IMR-90 (cell line): ENCODE measurements around the gene MGLL. TPM values are rescaled to one million over a fixed set of nuclear protein-coding genes. Genes with fewer than 3 reads are reported as not detected.

Source experiments
- ATAC-seq: fragments of 200-7000 bp; cut with Tn5 transposase; 2 replicates; pipeline ENCODE4 v1.9.1; 2020; ENCODE audit warnings: low read depth, mild to moderate bottlenecking, moderate library complexity
- BruUV-seq: library from RNA; stranded (reverse); fragments of 400-500 nt; replicated peaks from 2 replicates; lab custom pipeline; 2021; lab: Mats Ljungman, UMichigan
- CTCF ChIA-PET: fragments of 300-600 bp; formaldehyde crosslinking; extraction: SDS; loops from one replicate; lab custom pipeline; 2021; ENCODE audit warnings: antibody characterized with exemption; lab: Yijun Ruan, JAX
- POLR2A ChIA-PET: fragments of 300-600 bp; sonication (Branson Sonifier 250); formaldehyde crosslinking; loops from one replicate; lab custom pipeline; 2022; ENCODE audit warnings: antibody characterized with exemption; ENCODE audit not compliant: unreplicated experiment; lab: Charles Lee
- DNase-seq: peaks from one replicate; pipeline ENCODE4 v3.0.0; 2013
- H2AFZ ChIP-seq: replicated peaks from 2 replicates; pipeline ENCODE3; 2013; ENCODE audit warnings: low read length, mild to moderate bottlenecking; ENCODE audit not compliant: poor library complexity
- H2AK5ac ChIP-seq: 2 replicates; pipeline ENCODE4 v1.6.1; 2013; ENCODE audit warnings: low read depth, low read length, inconsistent platforms
- H2AK9ac ChIP-seq: replicated peaks from 2 replicates; pipeline ENCODE3; 2013; ENCODE audit warnings: mild to moderate bottlenecking, low read depth, low read length, moderate library complexity; ENCODE audit not compliant: poor library complexity
- H2BK120ac ChIP-seq: 2 replicates; pipeline ENCODE4 v1.6.1; 2013; ENCODE audit warnings: low read depth, low read length, inconsistent platforms
- H2BK15ac ChIP-seq: 3 replicates; pipeline ENCODE4 v1.6.1; 2013; ENCODE audit warnings: low read depth, low read length, inconsistent platforms
- H2BK20ac ChIP-seq: 2 replicates; pipeline ENCODE4 v1.6.1; 2013; ENCODE audit warnings: low read depth, mild to moderate bottlenecking, inconsistent platforms, low read length, moderate library complexity
- H2BK5ac ChIP-seq: 2 replicates; pipeline ENCODE4 v1.6.1; 2013; ENCODE audit warnings: mild to moderate bottlenecking, low read depth, low read length, inconsistent platforms; ENCODE audit not compliant: poor library complexity, severe bottlenecking
- H3K14ac ChIP-seq: replicated peaks from 2 replicates; pipeline ENCODE4 v1.6.1; 2013; ENCODE audit warnings: low read depth, low read length, inconsistent platforms
- H3K18ac ChIP-seq: 2 replicates; pipeline ENCODE4 v1.6.1; 2013; ENCODE audit warnings: low read depth, low read length, control low read depth
- H3K23ac ChIP-seq: 2 replicates; pipeline ENCODE4 v1.6.1; 2013; ENCODE audit warnings: low read depth, low read length, inconsistent platforms
- H3K27ac ChIP-seq: 2 replicates; pipeline ENCODE4 v1.5.1; 2013; ENCODE audit warnings: mild to moderate bottlenecking, control low read depth, low read length; ENCODE audit not compliant: insufficient read depth
- H3K27me3 ChIP-seq: 2 replicates; pipeline ENCODE4 v1.6.1; 2013; ENCODE audit warnings: low read length; ENCODE audit not compliant: control insufficient read depth, insufficient read depth
- H3K36me3 ChIP-seq: 2 replicates; pipeline ENCODE4 v1.6.1; 2013; ENCODE audit warnings: low read length, mixed read lengths; ENCODE audit not compliant: control insufficient read depth, insufficient read depth
- H3K4ac ChIP-seq: 2 replicates; pipeline ENCODE4 v1.6.1; 2013; ENCODE audit warnings: low read depth, low read length, inconsistent platforms
- H3K4me1 ChIP-seq: 2 replicates; pipeline ENCODE4 v1.6.1; 2013; ENCODE audit warnings: low read length, mixed read lengths; ENCODE audit not compliant: control insufficient read depth, insufficient read depth
- H3K4me2 ChIP-seq: 2 replicates; pipeline ENCODE4 v1.6.1; 2013; ENCODE audit warnings: low read depth, mild to moderate bottlenecking, control low read depth, low read length, moderate library complexity
- H3K4me3 ChIP-seq: 2 replicates; pipeline ENCODE4 v1.5.1; 2013; ENCODE audit warnings: low read depth, mild to moderate bottlenecking, control low read depth, low read length, moderate library complexity; ENCODE audit not compliant: insufficient read depth
- H3K56ac ChIP-seq: 2 replicates; pipeline ENCODE4 v1.6.1; 2013; ENCODE audit warnings: low read length, inconsistent platforms; ENCODE audit not compliant: insufficient read depth; ENCODE audit errors: extremely low read depth
- H3K79me1 ChIP-seq, 2 experiments: 2 replicates each; pipeline ENCODE4 v1.6.1; 2013; ENCODE audit warnings: low read length in 2 of 2, inconsistent platforms in 1 of 2, low read depth in 1 of 2
- H3K9ac ChIP-seq: 2 replicates; pipeline ENCODE4 v1.6.1; 2013; ENCODE audit warnings: low read depth, low read length, control low read depth
- H3K9me1 ChIP-seq: 2 replicates; pipeline ENCODE4 v1.6.1; 2013; ENCODE audit warnings: low read length, inconsistent platforms; ENCODE audit not compliant: insufficient read depth
- H3K9me3 ChIP-seq: 2 replicates; pipeline ENCODE4 v1.6.1; 2013; ENCODE audit warnings: low read length; ENCODE audit not compliant: control insufficient read depth, insufficient read depth
- H4K20me1 ChIP-seq: 2 replicates; pipeline ENCODE4 v1.6.1; 2013; ENCODE audit warnings: low read length, inconsistent platforms; ENCODE audit not compliant: insufficient read depth
- H4K5ac ChIP-seq: 2 replicates; pipeline ENCODE4 v1.6.1; 2013; ENCODE audit warnings: mild to moderate bottlenecking, low read depth, low read length, control low read depth
- H4K8ac ChIP-seq, 2 experiments: 2 replicates each; pipeline ENCODE4 v1.6.1; 2013; ENCODE audit warnings: low read depth in 2 of 2, low read length in 2 of 2, control low read depth in 1 of 2, inconsistent platforms in 1 of 2
- H4K91ac ChIP-seq: 2 replicates; pipeline ENCODE4 v1.6.1; 2013; ENCODE audit warnings: low read depth, low read length, inconsistent platforms; ENCODE audit not compliant: insufficient read depth
- BHLHE40 ChIP-seq: fragments of 150-350 bp; IDR thresholded peaks from 2 replicates; pipeline ENCODE4 v1.6.1; 2016; ENCODE audit warnings: mild to moderate bottlenecking, low read depth, low read length
- CTCF ChIP-seq: conservative IDR thresholded peaks from 2 replicates; pipeline ENCODE4 v1.5.1; 2012; ENCODE audit warnings: mild to moderate bottlenecking, low read depth, low read length, improper control_type of control experiment
- MAFK ChIP-seq: IDR thresholded peaks from 2 replicates; pipeline ENCODE4 v1.6.1; 2012; ENCODE audit warnings: low read depth, low read length, improper control_type of control experiment
- MAZ ChIP-seq: IDR thresholded peaks from 2 replicates; pipeline ENCODE4 v1.6.1; 2012; ENCODE audit warnings: low read depth, mild to moderate bottlenecking, low read length, improper control_type of control experiment, moderate library complexity, borderline replicate concordance
- NFE2L2 ChIP-seq: fragments of 150-350 bp; IDR thresholded peaks from 2 replicates; pipeline ENCODE4 v1.6.1; 2016; ENCODE audit warnings: low read depth, mild to moderate bottlenecking, low read length
- POLR2A ChIP-seq: IDR thresholded peaks from 2 replicates; pipeline ENCODE4 v1.6.1; 2012; ENCODE audit warnings: mild to moderate bottlenecking, low read depth, low read length
- RFX5 ChIP-seq: IDR thresholded peaks from 2 replicates; pipeline ENCODE4 v1.8.0; 2012; ENCODE audit warnings: low read depth, mild to moderate bottlenecking, low read length, moderate library complexity
- WGBS, 2 experiments: methylation state at CpG; one replicate each; pipeline versions ENCODE4 v1.1.5 to v1.1.7; 2013; ENCODE audit warnings: missing lambda C conversion rate in 2 of 2; ENCODE audit not compliant: insufficient read length in 1 of 2; ENCODE audit errors: extremely low coverage in 2 of 2; 5-methylcytosine and 5-hydroxymethylcytosine counted together
- dilution Hi-C: fragments of 300-500 bp; cut with HindIII; formaldehyde crosslinking; loops from one replicate; pipeline ENCODE4 v1.14.3; 2018; ENCODE audit warnings: low sequenced_read_pairs; ENCODE audit not compliant: unreplicated experiment
- in situ Hi-C: fragments of 300-500 bp; cut with MboI; formaldehyde crosslinking; loops from 3 replicates; pipeline ENCODE4 v1.14.3; 2019; ENCODE audit warnings: low sequenced_read_pairs, inconsistent platforms, mixed read lengths
- intact Hi-C: fragments of 100-400 bp; cut with micrococcal nuclease; formaldehyde crosslinking; loops from 2 replicates; pipeline ENCODE4 v1.10.0; 2022
- polyA plus RNA-seq, 3 experiments: library from polyadenylated mRNA; depleted of rRNA; stranded (reverse); fragments of >200 nt; gene quantifications; 2 replicates each; pipeline ENCODE4 v1.2.3, GENCODE V29; 2012; ENCODE audit warnings: low replicate concordance in 1 of 3
- total RNA-seq: library from RNA; depleted of rRNA; stranded (reverse); fragments of >200 nt; gene quantifications from 2 replicates; pipeline ENCODE4 v1.2.3, GENCODE V29; 2012

Gene MGLL
- total and polyA plus RNA-seq, 2 of the 4 experiments (the other 2 are of a cell fraction): 23.7 to 60.6 TPM

DNA sequence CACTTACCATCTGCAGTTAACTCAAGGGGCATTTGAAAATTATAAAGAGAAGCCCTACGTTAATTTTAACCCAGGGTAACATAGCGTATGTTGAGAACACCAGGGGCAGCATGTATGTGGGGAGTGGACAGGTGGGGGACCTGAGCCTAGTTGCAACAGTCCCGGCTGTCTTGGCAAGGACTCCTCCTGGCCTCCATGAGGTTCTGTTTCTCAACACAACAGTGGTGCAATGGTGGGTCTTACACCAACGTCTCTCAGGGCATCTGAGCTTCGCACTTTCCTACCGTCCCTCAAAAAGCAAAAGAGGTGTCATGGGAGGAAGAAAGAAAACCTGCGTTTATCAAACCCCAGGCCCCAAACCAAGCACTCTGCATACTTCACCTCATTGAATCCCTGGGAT is 50.6 kb downstream of the MGLL start:
- Histone ChIP-seq H4K20me1 (0 out of 2 replicates have a peak, but pooled peaks cover 4% of the 10 kb centered on the region), H2AK5ac (peak overlapping the region; percentile 53; the same call in 1 of the 2 replicates), H4K5ac (no peak overlapping the region), H2AK9ac (no peak overlapping the region), H3K23ac (no peak overlapping the region), H3K9me3 (no peaks in the 10 kb centered on the region), H3K9ac (no peak overlapping the region), H3K18ac (no peak overlapping the region), H3K36me3 (no peaks in the 10 kb centered on the region), H3K27ac (no peak overlapping the region), H3K4me2 (no peak overlapping the region), H3K79me1 (peaks cover 56 to 86% of the 10 kb centered on the region in 2 experiments), H3K27me3 (no peaks in the 10 kb centered on the region), H3K14ac (no peak overlapping the region), H3K56ac (no peak overlapping the region), H3K4me1 (peaks cover 37% of the 10 kb centered on the region), H3K4me3 (no peak overlapping the region), H3K4ac (peak overlapping the region; percentile 99; the same call in 1 of the 2 replicates), H2BK120ac (peak overlapping the region; percentile 61), H4K8ac (0 out of 4 replicates have a peak overlapping the region, but pooled peaks of 1 of the 2 experiments have one; percentile 2), H4K91ac (peak overlapping the region; percentile 19; the same call in 1 of the 2 replicates), H2BK5ac (no peak overlapping the region), H3K9me1 (peaks cover 49% of the 10 kb centered on the region), H2BK15ac (peak overlapping the region; percentile 69; the same call in 2 of the 3 replicates), H2BK20ac (peak overlapping the region; percentile 94; the same call in 1 of the 2 replicates), H2AFZ (no peak overlapping the region)
- in situ Hi-C loops: no loop called here
- intact Hi-C loops: no loop called here
- ChIA-PET CTCF (interaction anchor here (1.2 kb wide), 1 partner anchor 74 kb away, joined by 3 read pairs; no protein-coding TSS in a partner anchor), POLR2A (no interaction called here)
- ATAC-seq (no peak), DNase-seq (no peak)
- 100% methylated on average over 1 of the region's 7 CpGs; no CpG with 5 or more reads in 1 of the 2 experiments for WGBS, 2 experiments
- BruUV-seq: no TSS peak
- TF ChIP-seq NFE2L2 (no peak), POLR2A (no peak), MAFK (no peak), MAZ (no peak), RFX5 (no peak), BHLHE40 (no peak), CTCF (no peak)
- dilution Hi-C loops: no loop called here
